ENCODE measurements around the gene C22orf42. TPM values are rescaled to one million over a fixed set of nuclear protein-coding genes. Genes with fewer than 3 reads are reported as not detected.

The C22orf42 gene
- not detected in 5 replicates for total RNA-seq (2022; extraction: Qiagen RNA extraction)

GRCh38 chr22:32158712-32159533 is at the start of gene C22orf42:
C22orf42 (minus strand) TSS chr22:32159303; CDS start chr22:32159215, 88 bp downstream.

GRCh38 chr22:32204856-32205722 is 46.0 kb upstream of the C22orf42 start, which contains the start of gene RFPL2:
RFPL2 (minus strand) TSS chr22:32205073; CDS start chr22:32202451, 2,622 bp downstream.

Other genes starting within 250 kb of the C22orf42 start
- gene YWHAH, start 214.8 kb downstream of the C22orf42 start, total RNA-seq (2022; extraction: Qiagen RNA extraction): 134 to 147 TPM (median 143 TPM) in 5 replicates
- gene SLC5A1, start 116.0 kb downstream of the C22orf42 start, total RNA-seq (2022; extraction: Qiagen RNA extraction): 0.06 TPM in 1 of 5 replicates, not detected in the others
- gene RFPL2, start 45.8 kb upstream of the C22orf42 start, total RNA-seq (2022; extraction: Qiagen RNA extraction): 0.15 to 0.26 TPM (median 0.18 TPM) in 4 of 5 replicates, not detected in the other
- not detected in 5 replicates for gene SLC5A4, start 96.0 kb upstream of the C22orf42 start, total RNA-seq (2022; extraction: Qiagen RNA extraction)
- gene RFPL3, start 198.6 kb upstream of the C22orf42 start, total RNA-seq (2022; extraction: Qiagen RNA extraction): not detected in 5 replicates